SKM-1 treated with dmso at 0.1 percent for 144 hours (cell line): ENCODE data around the gene PUS7L.
"Not testable (repeated sequence)": the region's sequence is repeated elsewhere in the genome, so short reads cannot be mapped to it uniquely, and the experiment has no call there.

Experiments
- DNase-seq: peaks from one replicate; lab custom pipeline; 2025; ENCODE audit not compliant: unreplicated experiment; lab: John Stamatoyannopoulos, UW

Gene PUS7L

GRCh38 chr12:43758728-43759563, at the start of gene PUS7L, which contains the start of gene IRAK4:
Gene PUS7L (minus strand): TSS chr12:43758790. CDS start chr12:43755245, 3,545 bp downstream.
Gene IRAK4 (plus strand): TSS chr12:43758951. CDS start chr12:43768112, 9,161 bp downstream.
- DNase-seq, result peak; percentile 76

GRCh38 chr12:43807386-43807785, 48.8 kb upstream of the PUS7L start:
- DNase-seq, result no peak

- DNase-seq, result no peak
These were observed 48.1 kb upstream of the PUS7L start for GRCh38 chr12:43806737-43807072.

- DNase-seq, result peak; percentile 38
These were observed 47.5 kb upstream of the PUS7L start, which contains the start of gene TWF1 for GRCh38 chr12:43805860-43806736. Gene TWF1 (minus strand): TSS chr12:43806317. CDS start chr12:43806245, 72 bp downstream.

- no peak for DNase-seq
These were observed 46.7 kb upstream of the PUS7L start for GRCh38 chr12:43805149-43805859.

GRCh38 chr12:43797561-43798217, 39.1 kb upstream of the PUS7L start:
- DNase-seq, result no peak

GRCh38 chr12:43795716-43796280, 37.2 kb upstream of the PUS7L start:
- no peak for DNase-seq

GRCh38 chr12:43789941-43790340, 31.4 kb upstream of the PUS7L start:
- DNase-seq, result no peak

- DNase-seq, result no peak
These were observed 28.5 kb upstream of the PUS7L start for GRCh38 chr12:43786899-43787693.

- no peak for DNase-seq
These were observed 17.9 kb upstream of the PUS7L start for GRCh38 chr12:43776498-43776897.

GRCh38 chr12:43766291-43766690, 7.7 kb upstream of the PUS7L start:
- no peak for DNase-seq

GRCh38 chr12:43764528-43764927, 5.9 kb upstream of the PUS7L start:
- DNase-seq, result no peak

GRCh38 chr12:43763769-43764168, 5.2 kb upstream of the PUS7L start:
- no peak for DNase-seq

GRCh38 chr12:43762596-43762995, 4.0 kb upstream of the PUS7L start:
- DNase-seq, result no peak

GRCh38 chr12:43761500-43761899, 2.9 kb upstream of the PUS7L start:
- DNase-seq, result no peak

- no peak for DNase-seq
These were observed 1.8 kb upstream of the PUS7L start for GRCh38 chr12:43760396-43760795.

GRCh38 chr12:43758247-43758727, 303 bp downstream of the PUS7L start:
- DNase-seq, result no peak

- no peak for DNase-seq
These were observed 4.6 kb downstream of the PUS7L start for GRCh38 chr12:43754015-43754414.

GRCh38 chr12:43751360-43751759, 7.2 kb downstream of the PUS7L start:
- DNase-seq, result not testable (repeated sequence)
